RPMI8226 (cell line): ENCODE measurements around the gene TRERF1.
"Not testable (repeated sequence)": the region's sequence is repeated elsewhere in the genome, so short reads cannot be mapped to it uniquely, and the experiment has no call there.

Source experiments
- DNase-seq: peaks from one replicate; pipeline ENCODE4 v3.0.0-alpha.2; 2015

TRERF1 gene

GRCh38 chr6:42448927-42449659 is 2.6 kb downstream of the TRERF1 start:
- DNase-seq = no peak

GRCh38 chr6:42448391-42448790 is 3.3 kb downstream of the TRERF1 start:
- no peak for DNase-seq

GRCh38 chr6:42446996-42447395 is 4.7 kb downstream of the TRERF1 start:
- no peak for DNase-seq

DNA sequence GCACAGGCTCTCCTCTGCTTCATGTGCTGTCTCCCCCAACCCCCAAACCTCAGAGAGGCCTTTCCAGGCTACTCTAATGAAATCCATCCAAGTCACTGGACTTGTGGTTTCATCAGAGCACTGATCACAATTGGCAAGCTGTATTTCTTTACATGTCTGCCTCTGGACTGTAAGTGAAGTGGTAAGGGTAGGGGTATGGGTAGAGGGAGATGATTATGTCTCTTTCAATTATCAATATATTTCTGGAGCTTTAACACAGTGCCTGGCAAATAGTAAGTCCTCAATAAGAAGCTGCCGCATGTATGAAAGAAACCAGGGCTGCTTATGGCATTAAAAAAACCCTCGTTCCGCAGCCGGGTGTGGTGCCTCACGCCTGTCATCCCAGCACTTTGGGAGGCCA is 5.4 kb downstream of the TRERF1 start:
- no peak for DNase-seq

DNA sequence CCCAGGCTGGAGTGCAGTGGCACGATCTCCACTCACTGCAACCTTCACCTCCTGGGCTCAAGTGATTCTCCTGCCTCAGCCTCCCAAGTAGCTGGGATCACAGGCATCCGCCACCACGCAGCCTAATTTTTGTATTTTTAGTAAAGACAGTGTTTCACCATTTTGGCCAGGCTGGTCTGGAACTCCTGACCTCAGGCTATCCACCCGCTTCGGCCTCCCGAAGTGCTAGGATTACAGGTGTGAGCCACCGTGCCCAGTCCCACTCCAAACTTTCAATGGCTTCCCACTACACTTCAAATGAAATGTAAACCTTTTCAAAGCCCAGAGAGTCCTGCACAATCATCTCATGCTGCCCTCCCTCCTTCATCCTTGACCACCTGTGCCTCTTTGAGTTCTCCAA is 5.8 kb downstream of the TRERF1 start:
- not testable (repeated sequence) for DNase-seq

DNA sequence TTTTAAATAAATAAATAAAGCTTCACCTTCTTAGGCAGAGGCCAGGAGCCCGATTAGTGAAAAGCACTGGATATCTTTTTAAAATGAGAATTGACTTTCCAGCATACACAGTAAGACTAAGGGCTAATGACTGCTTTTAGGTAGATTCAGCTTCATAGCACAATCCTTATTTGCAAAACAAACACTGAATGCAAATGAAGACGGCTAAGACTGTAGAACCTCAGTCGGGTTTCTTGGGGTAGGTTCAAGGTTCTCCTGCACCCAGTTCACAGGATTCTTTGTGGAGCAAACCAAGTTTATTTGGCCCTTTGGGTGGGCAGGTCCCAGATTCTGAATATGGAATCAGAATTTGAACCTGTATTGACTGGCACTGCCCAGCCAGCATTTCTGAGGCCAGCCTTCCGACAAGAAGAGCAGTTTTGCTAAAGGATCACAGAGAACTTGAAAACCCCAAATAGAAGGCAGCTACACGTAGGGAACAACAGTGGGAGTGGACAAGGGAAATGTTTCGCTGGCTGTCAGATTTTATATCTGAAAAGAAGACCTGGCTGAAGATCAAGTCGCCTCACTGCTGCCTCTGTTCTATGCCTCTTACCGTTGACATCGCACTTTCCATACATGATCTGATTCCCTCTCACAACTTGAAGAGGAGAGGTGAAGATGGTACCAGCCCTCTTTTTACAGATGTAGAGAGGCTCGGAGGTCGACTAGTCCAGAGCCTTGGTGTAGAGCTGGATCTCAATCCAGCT is 8.2 kb downstream of the TRERF1 start:
- no peak for DNase-seq

- no peak for DNase-seq
Measured at GRCh38 chr6:42441697-42442081, 10.0 kb downstream of the TRERF1 start.

GRCh38 chr6:42440778-42441696 is 10.7 kb downstream of the TRERF1 start:
- DNase-seq = no peak

DNA sequence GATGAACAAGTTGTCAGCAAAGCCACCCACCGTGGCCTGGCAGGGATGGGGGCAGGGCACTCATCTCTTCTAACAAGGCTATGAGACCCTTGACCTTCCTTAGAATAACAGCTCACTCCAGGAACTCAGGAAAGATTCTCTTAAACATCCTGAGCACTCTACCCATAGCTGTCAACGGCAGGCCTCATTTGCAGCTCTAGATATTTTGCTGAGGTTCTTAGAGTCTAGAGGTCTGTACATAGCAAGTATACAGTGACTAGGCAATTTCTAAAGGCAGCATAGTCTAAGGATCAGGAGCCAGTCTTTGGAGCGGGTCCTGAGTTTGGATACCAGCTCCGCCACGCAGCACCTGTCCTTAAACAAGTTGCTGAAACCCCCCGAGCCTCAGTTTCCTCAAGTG is 11.7 kb downstream of the TRERF1 start:
- DNase-seq = no peak

GRCh38 chr6:42436825-42437224 is 14.9 kb downstream of the TRERF1 start:
- DNase-seq = no peak

DNA sequence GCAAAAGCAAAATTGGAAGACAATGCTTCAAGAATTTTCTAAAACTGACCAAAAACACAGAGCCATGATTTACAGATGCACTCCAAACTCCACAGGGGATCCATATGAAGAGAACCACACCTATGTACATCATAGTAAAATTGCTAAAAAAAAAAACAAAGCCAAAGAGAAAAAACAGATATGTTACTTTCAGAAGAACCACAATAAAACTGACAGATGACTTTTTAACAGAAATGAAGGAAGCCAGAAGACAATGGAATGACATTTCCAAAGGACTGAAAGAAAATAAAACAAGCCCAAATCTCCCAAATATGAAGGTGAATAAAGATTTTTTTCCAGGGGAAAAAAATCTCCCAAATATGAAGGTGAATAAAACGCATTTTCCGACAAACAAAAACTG is 17.5 kb downstream of the TRERF1 start:
- DNase-seq = no peak

DNA sequence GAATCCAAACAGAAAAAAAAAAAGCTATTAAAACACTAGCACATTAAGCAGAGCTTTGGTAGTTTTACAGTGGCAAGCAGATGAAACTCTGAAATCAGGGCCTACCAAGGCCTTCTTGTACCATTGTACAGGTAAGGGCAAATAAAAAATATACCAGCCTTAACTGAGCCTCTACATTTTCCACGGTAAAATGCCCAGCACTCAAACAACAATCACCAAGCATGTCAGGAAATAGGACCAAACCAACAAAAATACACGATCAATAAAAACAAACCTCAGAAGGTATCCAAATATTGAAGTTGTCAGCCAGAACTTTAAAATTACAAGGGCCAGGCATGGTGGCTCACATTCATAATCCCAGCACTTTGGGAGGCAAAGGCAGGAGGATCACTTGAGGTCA is 18.3 kb downstream of the TRERF1 start:
- DNase-seq = no peak

DNA sequence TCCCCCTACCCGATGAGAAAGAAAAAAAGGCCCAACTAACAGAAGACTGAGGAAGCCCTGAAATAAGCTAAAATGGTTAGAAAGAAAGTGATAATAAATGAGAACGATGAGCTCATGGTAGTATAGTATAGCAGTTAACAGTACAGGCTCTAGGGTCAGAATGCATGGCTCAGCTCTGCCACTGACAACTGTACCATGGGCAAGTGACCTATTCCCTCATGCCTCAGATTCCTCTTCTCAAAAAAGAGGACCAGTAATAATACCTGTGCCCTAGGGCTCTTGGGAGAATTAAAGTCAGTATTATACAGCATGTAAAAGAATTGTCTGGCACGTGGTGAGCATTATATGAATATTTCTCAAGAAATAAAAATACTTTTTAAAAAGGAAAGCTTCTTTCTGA is 19.8 kb downstream of the TRERF1 start:
- DNase-seq = no peak

DNA sequence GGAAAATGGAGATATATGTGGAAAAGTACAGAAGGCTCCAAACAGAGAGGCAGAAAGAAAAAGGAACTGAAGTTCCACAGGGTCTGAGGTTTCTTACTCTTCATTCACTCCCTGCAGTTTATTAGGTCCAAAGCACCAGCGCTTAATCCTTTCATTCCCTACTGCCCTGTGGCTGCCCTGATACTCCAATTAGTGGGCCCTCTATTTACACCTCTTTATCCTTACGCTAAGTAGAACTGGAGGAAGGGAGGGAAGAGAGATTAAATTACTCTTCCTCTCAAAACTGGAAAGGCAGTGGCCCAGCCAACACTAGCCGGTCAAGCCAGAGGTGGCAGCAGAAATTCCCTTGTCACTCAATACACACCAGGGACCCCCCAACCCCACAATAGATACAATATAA is 20.4 kb downstream of the TRERF1 start:
- no peak for DNase-seq

GRCh38 chr6:42429836-42430235 is 21.9 kb downstream of the TRERF1 start:
- DNase-seq = no peak

GRCh38 chr6:42429042-42429585 is 22.6 kb downstream of the TRERF1 start:
- DNase-seq = no peak

DNA sequence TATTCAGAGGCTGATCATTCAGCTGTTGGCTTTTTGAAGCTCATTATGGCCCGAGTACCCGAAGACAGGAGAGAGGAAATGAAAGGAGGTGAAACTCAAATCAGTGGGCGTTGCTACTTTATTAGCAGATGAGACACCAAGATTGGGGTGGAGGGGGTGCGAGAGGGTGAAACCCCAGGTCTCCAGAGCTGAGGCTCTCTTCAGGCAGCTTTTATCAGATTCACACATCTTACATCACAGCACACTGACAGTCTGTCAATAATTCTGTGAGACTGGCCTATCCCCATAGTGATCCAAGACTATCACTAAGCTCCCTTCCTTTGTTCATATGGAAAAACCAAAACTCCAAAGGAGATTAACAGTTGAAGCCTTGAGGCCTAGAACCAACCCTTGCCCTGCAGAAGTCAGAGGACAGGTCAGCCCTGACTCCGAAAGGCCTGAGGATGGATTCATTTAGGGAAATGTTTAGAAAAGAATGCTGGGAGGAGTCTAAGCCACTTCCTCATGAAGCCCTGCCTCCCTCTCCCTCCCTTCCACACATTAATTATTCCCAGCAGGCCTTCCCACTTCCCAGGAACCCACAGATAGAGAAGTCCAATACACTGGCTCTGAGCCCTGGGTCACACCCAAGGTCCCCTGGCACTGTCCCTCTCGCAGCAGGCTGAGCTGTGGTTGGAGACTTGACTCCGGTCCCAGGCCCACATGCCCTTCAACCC is 23.2 kb downstream of the TRERF1 start:
- no peak for DNase-seq

DNA sequence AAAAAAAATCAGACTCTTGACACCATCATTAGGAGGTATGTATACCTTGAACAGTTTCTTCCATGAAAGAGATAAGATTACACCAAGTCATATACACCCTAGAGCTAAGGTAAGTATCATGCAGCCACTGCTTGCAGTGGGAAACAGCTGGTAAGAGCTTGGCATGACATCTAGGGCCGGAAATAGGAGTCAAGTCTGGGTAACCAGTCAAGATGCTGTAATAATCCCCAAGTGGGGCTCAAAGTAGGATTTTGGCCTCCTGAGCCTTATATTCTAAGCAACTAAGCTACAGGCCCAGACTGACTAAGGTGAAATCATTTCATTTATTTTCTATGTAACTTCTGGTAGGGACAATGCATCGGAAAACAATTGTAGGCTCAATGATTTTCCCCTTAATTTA is 23.9 kb downstream of the TRERF1 start:
- no peak for DNase-seq

GRCh38 chr6:42426191-42426590 is 25.5 kb downstream of the TRERF1 start:
- DNase-seq = no peak

DNA sequence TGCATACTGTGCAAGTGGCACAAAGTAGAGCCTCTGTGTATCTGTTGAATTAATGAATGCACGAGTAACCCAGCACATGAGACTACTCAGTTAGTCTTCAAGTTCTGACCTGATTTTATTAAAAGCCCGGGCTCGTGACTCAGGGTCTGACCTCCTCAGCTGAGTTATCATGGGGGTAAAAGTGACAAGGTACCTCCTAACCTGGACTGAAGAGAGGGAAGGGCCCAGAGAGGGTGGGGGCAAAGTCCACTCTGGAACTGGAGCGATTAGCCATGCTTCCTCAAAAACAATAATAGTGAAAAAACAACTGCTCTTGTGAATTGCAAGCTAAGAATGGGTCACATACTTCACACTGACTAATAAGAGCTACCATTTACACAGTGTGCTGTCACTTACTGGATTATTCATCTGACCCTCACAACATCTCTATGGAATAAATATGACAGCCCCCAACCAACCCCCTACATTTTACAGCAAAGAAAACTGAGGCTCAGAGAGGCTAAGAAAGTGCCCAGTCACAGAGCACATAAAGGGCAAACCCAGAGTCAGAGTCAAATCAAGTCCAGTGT is 26.7 kb downstream of the TRERF1 start:
- DNase-seq = no peak

- DNase-seq = no peak
Measured at GRCh38 chr6:42423244-42423643, 28.5 kb downstream of the TRERF1 start.

- no peak for DNase-seq
Measured at GRCh38 chr6:42420741-42421140, 31.0 kb downstream of the TRERF1 start.
